ENCODE results near the gene MBD2. TPM values are rescaled to one million over a fixed set of nuclear protein-coding genes. Genes with fewer than 3 reads are reported as not detected.
A peak's percentile ranks its signal among the peaks of the same experiment; 100 is the strongest.

The MBD2 gene
- total and polyA plus RNA-seq, 2 of the 8 experiments (the other 6 are each of a cell fraction or from before 2014, with no cell fraction given) = 36.2 to 52.7 TPM

DNA sequence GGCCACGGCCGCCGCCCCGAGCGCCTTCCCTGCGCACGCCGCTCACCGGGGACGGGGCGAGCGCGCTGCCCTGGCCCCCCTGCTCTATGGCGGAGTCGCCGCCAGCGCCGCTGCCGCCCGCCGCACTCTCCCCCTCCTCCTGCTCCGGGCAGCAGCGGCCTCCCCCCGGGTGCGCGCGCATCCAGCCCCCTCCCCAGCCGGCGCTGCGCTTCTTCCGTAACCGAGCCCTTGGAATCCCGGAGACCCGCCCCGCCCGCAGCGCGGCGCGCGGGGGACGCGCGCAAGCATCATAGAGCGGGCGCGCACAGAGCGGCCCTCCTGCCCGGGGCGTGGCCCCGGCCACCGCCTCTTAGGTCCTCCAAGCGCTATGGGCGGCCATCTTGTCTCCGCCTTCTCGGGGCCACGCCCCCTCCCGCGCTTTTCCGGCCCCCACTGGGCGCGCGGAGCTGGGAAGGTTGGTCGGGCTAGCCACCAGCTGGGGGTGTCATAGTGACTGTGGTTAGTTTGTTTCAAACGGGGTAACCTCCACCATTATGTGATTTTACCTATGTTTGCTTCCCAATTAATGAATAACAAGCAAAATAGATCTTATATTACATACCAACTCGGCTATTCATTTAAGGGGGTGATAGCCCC is at the start of gene MBD2 (continued):
- TF ChIP-seq TCF12 (IDR thresholded peaks at IDR 0.05; ENCODE audit: low read depth, low read length) (0 out of 2 replicates have a peak, but pooled peaks have one; percentile 31), TAF1 (IDR thresholded peaks at IDR 0.05; ENCODE audit: low read depth, low read length) (peak; percentile 66), NANOG (IDR thresholded peaks at IDR 0.05; ENCODE audit: insufficient read depth, low read depth, low read length, poor library complexity, severe bottlenecking) (no peak), RNF2 (IDR thresholded peaks at IDR 0.05; ENCODE audit: borderline replicate concordance, low read depth, low read length, missing control alignments, poor library complexity, severe bottlenecking) (no peak), CREB1 (IDR thresholded peaks at IDR 0.05) (peak; percentile 71), EGR1 (IDR thresholded peaks at IDR 0.05; ENCODE audit: borderline replicate concordance, low read depth, low read length) (peak; percentile 81; the same call in 1 of the 2 replicates)
- TF ChIP-seq, protein P1, sequence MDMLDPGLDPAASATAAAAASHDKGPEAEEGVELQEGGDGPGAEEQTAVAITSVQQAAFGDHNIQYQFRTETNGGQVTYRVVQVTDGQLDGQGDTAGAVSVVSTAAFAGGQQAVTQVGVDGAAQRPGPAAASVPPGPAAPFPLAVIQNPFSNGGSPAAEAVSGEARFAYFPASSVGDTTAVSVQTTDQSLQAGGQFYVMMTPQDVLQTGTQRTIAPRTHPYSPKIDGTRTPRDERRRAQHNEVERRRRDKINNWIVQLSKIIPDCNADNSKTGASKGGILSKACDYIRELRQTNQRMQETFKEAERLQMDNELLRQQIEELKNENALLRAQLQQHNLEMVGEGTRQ (IDR thresholded peaks at IDR 0.05; ENCODE audit: low read length) = no peak

Measured in H1 (cell line).